H1 (cell line): Measurements from ENCODE around the gene MYBPC2. TPM values are rescaled to one million over a fixed set of nuclear protein-coding genes. Genes with fewer than 3 reads are reported as not detected.

Source experiments
- CTCF ChIA-PET: fragments of 300-600 bp; sonication (Branson Sonifier 250); formaldehyde crosslinking; loops from one replicate; lab custom pipeline; 2021; ENCODE audit not compliant: partially characterized antibody; lab: Charles Lee
- POLR2A ChIA-PET: fragments of 300-600 bp; sonication (Branson Sonifier 250); formaldehyde crosslinking; loops from one replicate; lab custom pipeline; 2021; ENCODE audit warnings: inconsistent platforms; ENCODE audit not compliant: partially characterized antibody; lab: Charles Lee
- DNase-seq, 2 experiments: peaks; one replicate each; pipeline versions ENCODE4 v3.0.0 to v3.0.0-alpha.2; 2010 to 2022; ENCODE audit warnings: low spot score in 2 of 2, low read depth in 1 of 2, mixed read lengths in 1 of 2
- FAIRE-seq: peaks from 2 replicates; lab custom pipeline; 2011; peaks lifted over from hg19 to GRCh38; lab: Jason Lieb, UNC
- H2AFZ ChIP-seq: 2 replicates; pipeline ENCODE4 v1.8.1; 2012; ENCODE audit warnings: low read length, inconsistent platforms
- H2AK5ac ChIP-seq: 2 replicates; pipeline ENCODE4 v1.6.1; 2013; ENCODE audit warnings: low read depth, low read length
- H2BK120ac ChIP-seq: replicated peaks from 2 replicates; pipeline ENCODE3; 2013; ENCODE audit warnings: low read depth, low read length, inconsistent platforms
- H2BK12ac ChIP-seq: 2 replicates; pipeline ENCODE4 v1.6.1; 2013; ENCODE audit warnings: low read depth, low read length
- H2BK15ac ChIP-seq: 2 replicates; pipeline ENCODE4 v1.6.1; 2013; ENCODE audit warnings: low read length
- H2BK20ac ChIP-seq: 2 replicates; pipeline ENCODE4 v1.6.1; 2013; ENCODE audit warnings: low read length
- H2BK5ac ChIP-seq: 2 replicates; pipeline ENCODE4 v1.6.1; 2013; ENCODE audit warnings: low read depth, low read length
- H3K14ac ChIP-seq: 2 replicates; pipeline ENCODE4 v1.6.1; 2013; ENCODE audit warnings: inconsistent platforms; ENCODE audit not compliant: insufficient read length
- H3K18ac ChIP-seq: 2 replicates; pipeline ENCODE4 v1.6.1; 2013; ENCODE audit warnings: low read length; ENCODE audit errors: extremely low read depth
- H3K23ac ChIP-seq: 2 replicates; pipeline ENCODE4 v1.6.1; 2013; ENCODE audit warnings: inconsistent platforms; ENCODE audit not compliant: insufficient read length
- H3K23me2 ChIP-seq: 2 replicates; pipeline ENCODE4 v1.6.1; 2013; ENCODE audit warnings: low read depth, low read length
- H3K27ac ChIP-seq: 2 replicates; pipeline ENCODE4 v1.6.1; 2011; ENCODE audit warnings: low read depth, low read length, inconsistent platforms
- H3K27me3 ChIP-seq, 4 experiments: replicated peaks in 1 of 4; 1 replicate in 1 of 4; 2 replicates in 3 of 4; pipeline versions ENCODE4 v1.6.1 to v1.8.1; 2011 to 2013; ENCODE audit warnings: low read length in 3 of 4, mild to moderate bottlenecking in 3 of 4, inconsistent platforms in 2 of 4, mixed read lengths in 2 of 4, moderate library complexity in 1 of 4; ENCODE audit not compliant: control insufficient read depth in 3 of 4, insufficient read depth in 3 of 4; ENCODE audit errors: extremely low read depth in 1 of 4
- H3K36me3 ChIP-seq, 4 experiments: 2 replicates each; pipeline versions ENCODE4 v1.6.1 to v1.8.1; 2011 to 2013; ENCODE audit warnings: mild to moderate bottlenecking in 4 of 4, low read length in 3 of 4, moderate library complexity in 2 of 4, control low read depth in 1 of 4, inconsistent platforms in 1 of 4; ENCODE audit not compliant: insufficient read depth in 4 of 4, control insufficient read depth in 2 of 4
- H3K4ac ChIP-seq: replicated peaks from 2 replicates; pipeline ENCODE3; 2013; ENCODE audit warnings: low read length, low read depth, mixed read lengths, inconsistent platforms; ENCODE audit not compliant: insufficient read length
- H3K4me1 ChIP-seq, 4 experiments: replicated peaks in 1 of 4; 1 replicate in 1 of 4; 2 replicates in 3 of 4; pipeline versions ENCODE4 v1.6.1 to v1.8.1; 2011 to 2013; ENCODE audit warnings: low read length in 3 of 4, inconsistent platforms in 2 of 4, mixed read lengths in 1 of 4; ENCODE audit not compliant: insufficient read depth in 4 of 4, control insufficient read depth in 3 of 4
- H3K4me2 ChIP-seq, 2 experiments: 2 replicates each; pipeline versions ENCODE4 v1.6.1 to v1.8.1; 2011 to 2013; ENCODE audit warnings: low read depth in 2 of 2, low read length in 2 of 2, control low read depth in 1 of 2, inconsistent platforms in 1 of 2, mild to moderate bottlenecking in 1 of 2; ENCODE audit not compliant: insufficient read depth in 1 of 2
- H3K4me3 ChIP-seq, 4 experiments: fragments of 200-600, 300-600 bp in 1 of 4; sonication (generic), shearing (Covaris generic), sonication (Bioruptor Twin) in 1 of 4; 2 replicates each; pipeline versions ENCODE4 v1.5.1 to v1.8.1; 2011 to 2016; ENCODE audit warnings: low read length in 4 of 4, low read depth in 3 of 4, control low read depth in 2 of 4, inconsistent platforms in 2 of 4, mild to moderate bottlenecking in 2 of 4, mixed read lengths in 1 of 4, moderate library complexity in 1 of 4; ENCODE audit not compliant: insufficient read depth in 2 of 4; ENCODE audit errors: extremely low read depth in 1 of 4
- H3K56ac ChIP-seq: replicated peaks from 2 replicates; pipeline ENCODE3; 2013; ENCODE audit warnings: low read depth, mild to moderate bottlenecking, mixed read lengths, low read length, inconsistent platforms; ENCODE audit not compliant: insufficient read length
- H3K79me1 ChIP-seq: 2 replicates; pipeline ENCODE4 v1.6.1; 2013; ENCODE audit warnings: low read depth, low read length, control low read depth
- H3K79me2 ChIP-seq, 2 experiments: 2 replicates each; pipeline versions ENCODE4 v1.6.1 to v1.8.1; 2012 to 2013; ENCODE audit warnings: low read length in 2 of 2, mild to moderate bottlenecking in 2 of 2, inconsistent platforms in 1 of 2; ENCODE audit not compliant: insufficient read depth in 2 of 2, control insufficient read depth in 1 of 2
- H3K9ac ChIP-seq, 4 experiments: replicated peaks in 1 of 4; 1 replicate in 1 of 4; 2 replicates in 3 of 4; pipeline versions ENCODE4 v1.6.1 to v1.8.1; 2011 to 2013; ENCODE audit warnings: low read depth in 3 of 4, low read length in 3 of 4, control low read depth in 2 of 4, mild to moderate bottlenecking in 2 of 4, moderate library complexity in 2 of 4, inconsistent platforms in 1 of 4; ENCODE audit errors: extremely low read depth in 1 of 4
- H3K9me3 ChIP-seq, 2 experiments: 2 replicates each; pipeline versions ENCODE4 v1.6.1 to v1.8.1; 2012 to 2013; ENCODE audit warnings: mild to moderate bottlenecking in 2 of 2, moderate library complexity in 2 of 2, control low read depth in 1 of 2, inconsistent platforms in 1 of 2, low read depth in 1 of 2, low read length in 1 of 2, mixed read lengths in 1 of 2; ENCODE audit not compliant: insufficient read depth in 2 of 2
- H4K20me1 ChIP-seq, 2 experiments: replicated peaks in 1 of 2; 2 replicates each; pipeline versions ENCODE3 to v1.8.1; 2011 to 2013; ENCODE audit warnings: inconsistent platforms in 2 of 2, low read length in 2 of 2, mild to moderate bottlenecking in 1 of 2; ENCODE audit not compliant: insufficient read depth in 2 of 2, control insufficient read depth in 1 of 2
- H4K5ac ChIP-seq: 2 replicates; pipeline ENCODE4 v1.6.1; 2013; ENCODE audit warnings: low read length, low read depth, mixed read lengths, inconsistent platforms; ENCODE audit not compliant: insufficient read length
- H4K8ac ChIP-seq: 2 replicates; pipeline ENCODE4 v1.8.0; 2013; ENCODE audit warnings: mild to moderate bottlenecking, moderate library complexity, low read length, inconsistent platforms; ENCODE audit not compliant: insufficient read depth; ENCODE audit errors: extremely low read depth
- H4K91ac ChIP-seq: replicated peaks from 2 replicates; pipeline ENCODE3; 2013; ENCODE audit warnings: low read length, mixed read lengths, inconsistent platforms; ENCODE audit not compliant: insufficient read length
- CHD2 ChIP-seq: IDR thresholded peaks from 2 replicates; pipeline ENCODE4 v1.6.1; 2012; ENCODE audit warnings: low read length, improper control_type of control experiment
- WGBS, 2 experiments: shearing (Covaris generic) in 1 of 2; methylation state at CpG; one replicate each; pipeline versions ENCODE4 v1.1.6 to v1.1.7; 2013 to 2015; ENCODE audit warnings: low lambda C conversion rate in 2 of 2, mixed read lengths in 2 of 2, inconsistent platforms in 1 of 2, low coverage in 1 of 2, missing lambda C conversion rate in 1 of 2; ENCODE audit not compliant: insufficient replicate concordance in 2 of 2, insufficient coverage in 1 of 2, insufficient read length in 1 of 2; ENCODE audit errors: extremely low coverage in 1 of 2, missing lambda C conversion rate in 1 of 2; 5-methylcytosine and 5-hydroxymethylcytosine counted together
- polyA plus RNA-seq, 7 experiments: library from polyadenylated mRNA; depleted of rRNA in 3 of 7; stranded (reverse) in 5 of 7; unstranded in 2 of 7; fragments of >200 nt in 5 of 7; fragments of 200-250 nt in 2 of 7; gene quantifications; 1 replicate in 5 of 7; 2 replicates in 1 of 7; 4 replicates in 1 of 7; pipeline versions ENCODE4 v1.2.1 to v1.2.3, GENCODE V29; 2011 to 2013; ENCODE audit warnings: missing spikeins in 2 of 7, mixed read lengths in 2 of 7
- total RNA-seq: library from RNA; stranded (reverse); fragmentation: NEBNext Ultra II Directional; extraction: Animal tissue kit (Norgen Biotek cat#: 25700); gene quantifications from 2 replicates; pipeline ENCODE4 v1.2.1, GENCODE V29; 2021
- TF ChIP-seq, protein P1 (sequence below): IDR thresholded peaks from 2 replicates; pipeline ENCODE4 v1.6.1; 2012; ENCODE audit warnings: inconsistent platforms
- TF ChIP-seq, protein P2 (sequence below): IDR thresholded peaks from 2 replicates; pipeline ENCODE4 v1.6.1; 2012; ENCODE audit warnings: inconsistent platforms

The MYBPC2 gene
- total and polyA plus RNA-seq, 2 of the 8 experiments (the other 6 are each of a cell fraction or from before 2014, with no cell fraction given), result 1.8 to 3.1 TPM

DNA sequence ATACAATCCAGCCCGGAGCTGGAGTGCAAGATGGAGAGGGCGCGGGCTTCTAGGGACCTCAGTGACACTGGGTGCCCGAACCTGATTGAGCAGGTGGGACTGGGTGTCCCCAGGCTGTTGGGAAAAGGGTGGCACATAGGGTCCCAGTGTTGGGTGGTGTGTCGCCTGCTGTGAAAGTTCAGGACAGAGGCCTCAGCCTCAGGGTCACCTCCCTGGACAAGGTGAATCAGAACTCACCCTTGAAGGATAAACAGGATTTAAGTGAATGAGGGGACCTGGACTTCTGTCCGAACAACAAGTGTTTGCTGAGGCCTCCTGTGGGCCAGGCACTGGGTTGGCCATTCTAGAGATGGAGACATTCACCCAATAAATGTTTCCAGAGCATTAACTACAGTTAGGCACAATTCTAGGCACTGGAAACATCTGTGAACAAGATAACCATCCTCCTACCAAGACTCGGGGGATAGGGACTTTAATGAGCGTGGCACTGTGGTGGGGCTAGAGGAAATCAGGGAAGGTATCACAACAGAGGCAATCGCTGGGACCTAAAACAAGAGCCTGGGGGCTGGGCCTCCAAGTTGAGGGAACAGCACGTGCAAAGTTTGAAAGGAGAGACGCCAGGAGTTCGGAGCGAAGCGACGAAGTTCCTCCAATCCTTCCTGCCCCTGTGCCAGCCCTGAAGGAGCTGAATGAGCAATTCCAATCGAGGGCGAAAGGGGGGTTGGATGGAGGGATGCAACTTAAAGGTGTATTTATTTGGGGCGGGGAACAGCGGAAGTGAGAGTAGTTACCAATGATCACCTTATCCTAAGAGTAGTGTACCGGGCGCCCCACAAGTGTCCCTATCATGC, 49.5 kb upstream of the MYBPC2 start:
- Histone ChIP-seq H2BK5ac (no peak overlapping the region), H3K56ac (no peak overlapping the region), H3K27ac (peak overlapping the region; percentile 16; the same call in 1 of the 2 replicates), H2BK120ac (no peak overlapping the region), H3K18ac (peak overlapping the region; percentile 7; the same call in 1 of the 2 replicates), H4K91ac (no peak overlapping the region), H3K79me2 (peaks cover 12 to 34% of the 10 kb centered on the region in 2 experiments; a peak in 3 of 4 replicates), H4K8ac (no peak overlapping the region), H3K36me3 (peaks cover 15 to 43% (median 35%) of the 10 kb centered on the region in 4 experiments), H3K4me2 (peak overlapping the region; percentile 93 to 94), H3K79me1 (peaks cover 12% of the 10 kb centered on the region), H3K9ac (peak overlapping the region in 3 of 4 experiments; percentile 35 to 58 (median 46); a peak in 4 of 7 replicates), H3K23ac (no peak overlapping the region), H2BK20ac (no peak overlapping the region), H3K9me3 (no peaks in the 10 kb centered on the region), H3K4ac (no peak overlapping the region), H3K4me3 (peak overlapping the region; percentile 8 to 90 (median 32)), H2AFZ (no peak overlapping the region), H4K20me1 (peaks cover 11 to 22% of the 10 kb centered on the region in 2 experiments), H2BK12ac (no peak overlapping the region), H3K4me1 (peaks cover 0 to 3% (median under 1%) of the 10 kb centered on the region in 4 experiments; a peak in 4 of 7 replicates), H3K27me3 (no peaks in the 10 kb centered on the region), H2BK15ac (no peak overlapping the region), H4K5ac (no peak overlapping the region), H3K23me2 (peaks cover 9% of the 10 kb centered on the region; the same call in 1 of the 2 replicates), H3K14ac (no peak overlapping the region), H2AK5ac (no peak overlapping the region)
- TF ChIP-seq, protein P1, sequence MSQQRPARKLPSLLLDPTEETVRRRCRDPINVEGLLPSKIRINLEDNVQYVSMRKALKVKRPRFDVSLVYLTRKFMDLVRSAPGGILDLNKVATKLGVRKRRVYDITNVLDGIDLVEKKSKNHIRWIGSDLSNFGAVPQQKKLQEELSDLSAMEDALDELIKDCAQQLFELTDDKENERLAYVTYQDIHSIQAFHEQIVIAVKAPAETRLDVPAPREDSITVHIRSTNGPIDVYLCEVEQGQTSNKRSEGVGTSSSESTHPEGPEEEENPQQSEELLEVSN, result peak; percentile 42; the same call in 1 of the 2 replicates
- no peak for TF ChIP-seq CHD2
- TF ChIP-seq, protein P2, sequence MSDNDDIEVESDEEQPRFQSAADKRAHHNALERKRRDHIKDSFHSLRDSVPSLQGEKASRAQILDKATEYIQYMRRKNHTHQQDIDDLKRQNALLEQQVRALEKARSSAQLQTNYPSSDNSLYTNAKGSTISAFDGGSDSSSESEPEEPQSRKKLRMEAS, result peak; percentile 68
- ChIA-PET CTCF (interaction anchor here (1.1 to 1.3 kb wide), 4 partner anchors 13 to 154 kb away, joined by 3 to 5 read pairs (median 4); no protein-coding TSS in a partner anchor), POLR2A (interaction anchor here (0.6 to 4.0 kb wide), 21 partner anchors 10 to 153 kb away, joined by 3 to 28 read pairs (median 4); partner anchors contain the start of gene NAPSA)
- 57% methylated on average over 21 of the region's 21 CpGs; no CpG with 5 or more reads in 1 of the 2 experiments for WGBS, 2 experiments
- FAIRE-seq, result no peak
- DNase-seq, result no peak
